Adrenal gland (tissue), 12 donors: Measurements from ENCODE around the gene MOB2. TPM values are rescaled to one million over a fixed set of nuclear protein-coding genes. Genes with fewer than 3 reads are reported as not detected.

Source experiments
- DNase-seq, 7 donors: peaks; one replicate each; pipeline ENCODE4 v3.0.0-alpha.2; 2019 to 2020
- H3K27ac ChIP-seq, 5 donors: fragments of 200-600 bp; sonication (generic) in 4 of 5; 1 replicate in 3 of 5; 2 replicates in 2 of 5; pipeline versions ENCODE4 v1.5.1 to v1.8.0; 2016 to 2020; ENCODE audit warnings: mild to moderate bottlenecking in 1 of 5
- H3K27me3 ChIP-seq: fragments of 200-600 bp; 2 replicates; pipeline ENCODE4 v1.8.0; 2021
- H3K36me3 ChIP-seq, 2 donors: fragments of 200-600 bp; replicated peaks in 1 of 2; 1 replicate in 1 of 2; 2 replicates in 1 of 2; pipeline versions ENCODE4 v1.5.1 to v1.8.0; 2018 to 2022
- H3K4me1 ChIP-seq, 2 donors: fragments of 200-600 bp; replicated peaks in 1 of 2; 1 replicate in 1 of 2; 2 replicates in 1 of 2; pipeline versions ENCODE4 v1.5.1 to v1.8.0; 2018 to 2021
- H3K4me3 ChIP-seq, 4 donors: fragments of 200-600 bp; sonication (generic) in 3 of 4; one replicate each; pipeline ENCODE4 v1.5.1; 2016 to 2018
- H3K9me3 ChIP-seq, 3 donors: fragments of 200-600 bp; sonication (generic) in 1 of 3; replicated peaks in 1 of 3; 1 replicate in 2 of 3; 2 replicates in 1 of 3; pipeline versions ENCODE4 v1.5.1 to v1.8.0; 2016 to 2021
- POLR2A ChIP-seq, 2 donors: fragments of 450-650 bp; IDR thresholded peaks; one replicate each; pipeline ENCODE4 v1.6.1; 2017; ENCODE audit warnings: antibody characterized with exemption in 2 of 2, mild to moderate bottlenecking in 2 of 2, moderate library complexity in 1 of 2
- WGBS, 4 donors: extraction: QIAGEN DNeasy Blood & Tissue Kit in 2 of 4; methylation state at CpG; one replicate each; pipeline versions ENCODE4 v1.1.5 to v1.1.7; 2013 to 2017; 5-methylcytosine and 5-hydroxymethylcytosine counted together
- intact Hi-C, 2 donors: fragments of 100-400 bp; cut with DNase I; formaldehyde crosslinking; loops; one replicate each; pipeline versions ENCODE4 v1.14.1 to v1.15.0; 2022 to 2023
- polyA plus RNA-seq, 3 donors: library from polyadenylated mRNA; stranded (reverse); fragments of 200-250 nt in 2 of 3; fragments of 350-450 nt in 1 of 3; fragmentation: Illumina TruSeq in 1 of 3; extraction: RNeasy Lipid Tissue Mini Kit (QIAGEN cat#74804) in 1 of 3; gene quantifications; one replicate each; pipeline ENCODE4 v1.2.3, GENCODE V29; 2013 to 2014
- total RNA-seq, 9 donors: library from RNA; depleted of rRNA in 4 of 9; stranded (reverse); fragments of >200 nt in 4 of 9; fragments of 120-200 nt in 1 of 9; fragmentation: NEBNext Ultra II Directional in 1 of 9; extraction: Animal tissue kit (Norgen Biotek cat#: 25700) in 1 of 9; gene quantifications; one replicate each; pipeline versions ENCODE4 v1.1.0 to v1.2.4, GENCODE V29; 2013 to 2023
- TF ChIP-seq, protein P1 (sequence below), 6 experiments: fragments of 450-650 bp in 4 of 6; fragments of 200-600 bp in 2 of 6; sonication (generic) in 1 of 6; IDR thresholded peaks; 1 replicate in 5 of 6; 2 replicates in 1 of 6; pipeline versions ENCODE4 v1.5.1 to v1.8.0; 2016 to 2021; ENCODE audit warnings: antibody characterized with exemption in 6 of 6, mild to moderate bottlenecking in 2 of 6, moderate library complexity in 1 of 6
- donor health status: healthy with polysubstance abuse.
- donor health status: Bipolar disorder and iron deficiency.
- donor health status: DM: yes; HTN: yes; CAD: no.
- donor health status: DM: no; HTN: no; CAD: no.
- donor health status: DM: no; HTN: no; CAD: no.
- donor health status: DM: yes; HTN: yes; CAD: no.

Gene MOB2
- total and polyA plus RNA-seq, 12 donors, result 11.2 to 43.3 (median 30.6) TPM

DNA sequence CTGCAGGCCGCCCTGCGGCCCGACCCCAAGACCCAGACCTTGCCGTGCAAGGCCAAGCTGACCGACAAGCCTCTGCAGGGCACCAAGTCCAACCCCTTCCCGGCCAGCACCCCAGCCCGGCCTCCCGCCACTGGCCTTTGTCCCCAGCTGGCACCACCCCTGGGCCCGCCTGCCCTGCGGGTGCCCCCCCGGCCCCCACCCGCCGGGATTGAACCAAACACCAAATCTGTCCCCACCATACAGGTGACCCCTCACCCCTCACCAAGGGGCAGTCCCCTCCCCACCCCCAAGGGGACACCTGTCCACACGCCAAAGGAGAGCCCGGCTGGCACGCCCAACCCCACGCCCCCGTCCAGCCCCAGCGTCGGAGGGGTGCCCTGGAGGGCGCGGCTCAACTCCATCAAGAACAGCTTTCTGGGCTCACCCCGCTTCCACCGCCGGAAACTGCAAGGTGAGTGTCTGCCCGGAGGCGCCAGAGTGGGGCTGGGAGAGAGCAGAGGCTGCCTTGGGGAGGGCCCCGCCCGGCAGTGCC lies 36.2 kb downstream of the MOB2 start:
- 79 to 100% (median 88%) methylated on average over 2 to 29 of the region's 29 CpGs for WGBS, 4 donors
- TF ChIP-seq, protein P1, sequence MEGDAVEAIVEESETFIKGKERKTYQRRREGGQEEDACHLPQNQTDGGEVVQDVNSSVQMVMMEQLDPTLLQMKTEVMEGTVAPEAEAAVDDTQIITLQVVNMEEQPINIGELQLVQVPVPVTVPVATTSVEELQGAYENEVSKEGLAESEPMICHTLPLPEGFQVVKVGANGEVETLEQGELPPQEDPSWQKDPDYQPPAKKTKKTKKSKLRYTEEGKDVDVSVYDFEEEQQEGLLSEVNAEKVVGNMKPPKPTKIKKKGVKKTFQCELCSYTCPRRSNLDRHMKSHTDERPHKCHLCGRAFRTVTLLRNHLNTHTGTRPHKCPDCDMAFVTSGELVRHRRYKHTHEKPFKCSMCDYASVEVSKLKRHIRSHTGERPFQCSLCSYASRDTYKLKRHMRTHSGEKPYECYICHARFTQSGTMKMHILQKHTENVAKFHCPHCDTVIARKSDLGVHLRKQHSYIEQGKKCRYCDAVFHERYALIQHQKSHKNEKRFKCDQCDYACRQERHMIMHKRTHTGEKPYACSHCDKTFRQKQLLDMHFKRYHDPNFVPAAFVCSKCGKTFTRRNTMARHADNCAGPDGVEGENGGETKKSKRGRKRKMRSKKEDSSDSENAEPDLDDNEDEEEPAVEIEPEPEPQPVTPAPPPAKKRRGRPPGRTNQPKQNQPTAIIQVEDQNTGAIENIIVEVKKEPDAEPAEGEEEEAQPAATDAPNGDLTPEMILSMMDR (IDR thresholded peaks at IDR 0.05), result no peak
- no peak for TF ChIP-seq POLR2A (IDR thresholded peaks at IDR 0.05)
- Histone ChIP-seq H3K36me3 (no peaks in the 10 kb centered on the region), H3K9me3 (no peaks in the 10 kb centered on the region), H3K4me1 (no peaks in the 10 kb centered on the region), H3K4me3 (no peak overlapping the region), H3K27ac (no peak overlapping the region), H3K27me3 (peaks cover 3% of the 10 kb centered on the region)
- DNase-seq, result no peak
- intact Hi-C loops, result no loop called here

DNA sequence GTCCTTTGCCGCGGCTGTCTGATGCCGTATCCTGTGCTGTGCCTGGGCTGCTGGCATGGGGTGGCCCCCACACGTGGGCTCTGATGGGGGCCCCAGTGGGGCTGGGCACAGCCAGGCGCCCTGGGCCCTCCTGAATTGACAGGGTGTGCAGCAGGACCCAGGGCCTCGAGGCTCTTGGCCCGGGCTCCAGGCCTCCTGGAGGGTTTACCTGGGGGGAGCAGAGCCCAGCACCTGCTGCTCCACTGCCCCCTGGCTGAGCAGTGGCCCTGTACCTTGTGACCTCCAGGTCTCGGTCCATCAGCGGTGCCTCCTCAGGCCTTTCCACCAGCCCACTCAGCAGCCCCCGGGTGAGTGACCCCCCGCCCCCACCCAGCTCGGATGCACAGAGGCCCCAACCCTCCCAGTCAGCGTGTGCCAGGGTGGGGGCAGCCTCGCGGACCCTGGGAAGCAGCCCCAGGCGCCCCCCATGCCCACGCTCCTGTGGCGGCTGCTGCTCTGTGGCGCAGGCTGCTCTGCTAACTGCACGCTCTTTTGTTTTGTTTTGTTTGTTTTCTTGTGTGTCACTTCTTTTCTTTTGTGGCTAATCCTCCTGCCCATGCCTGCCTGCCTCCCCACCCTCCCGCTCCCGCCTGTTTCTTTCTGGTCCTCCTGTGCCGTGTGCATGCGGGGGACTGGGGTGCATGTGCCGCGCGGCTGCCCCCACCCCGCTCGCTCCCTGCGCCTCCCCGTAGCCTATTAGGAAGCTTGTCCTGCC lies 36.9 kb downstream of the MOB2 start:
- no peak for TF ChIP-seq POLR2A (IDR thresholded peaks at IDR 0.05)
- intact Hi-C loops, result no loop called here
- WGBS, 4 donors, result 77 to 85% (median 80%) methylated on average over 18 to 31 of the region's 31 CpGs

DNA sequence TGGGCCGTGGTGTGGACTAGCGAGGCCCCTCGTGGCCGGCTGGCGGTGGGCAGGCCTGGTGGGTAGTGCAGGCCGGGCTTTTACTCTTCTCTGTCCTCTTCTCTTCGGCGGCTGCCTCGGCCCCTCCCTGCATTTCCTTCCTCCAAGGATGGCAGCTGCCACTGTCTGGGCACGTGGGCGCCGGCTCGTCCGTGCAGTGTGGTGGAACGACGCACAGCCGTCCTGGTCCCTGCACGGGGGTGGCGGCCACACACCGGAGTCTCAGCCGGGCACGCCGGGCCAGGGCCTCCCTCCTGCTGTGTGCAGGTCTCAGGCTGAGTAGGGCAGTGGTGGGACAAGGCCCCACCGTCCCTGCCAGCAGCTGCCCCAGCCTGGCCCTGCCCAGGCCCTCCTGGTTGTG lies 37.7 kb downstream of the MOB2 start:
- peaks cover 3% of the 10 kb centered on the region for H3K27me3 ChIP-seq
- intact Hi-C loops, result no loop called here
- H3K36me3 ChIP-seq, result no peaks in the 10 kb centered on the region

More for the DNA sequence above, 36.9 kb downstream of the MOB2 start:
- H3K4me3 ChIP-seq, result no peak overlapping the region
- no peaks in the 10 kb centered on the region for H3K9me3 ChIP-seq
- H3K27me3 ChIP-seq, result peaks cover 3% of the 10 kb centered on the region
- DNase-seq, result no peak
- H3K36me3 ChIP-seq, result no peaks in the 10 kb centered on the region
- H3K27ac ChIP-seq, result no peak overlapping the region
- H3K4me1 ChIP-seq, result no peaks in the 10 kb centered on the region

DNA sequence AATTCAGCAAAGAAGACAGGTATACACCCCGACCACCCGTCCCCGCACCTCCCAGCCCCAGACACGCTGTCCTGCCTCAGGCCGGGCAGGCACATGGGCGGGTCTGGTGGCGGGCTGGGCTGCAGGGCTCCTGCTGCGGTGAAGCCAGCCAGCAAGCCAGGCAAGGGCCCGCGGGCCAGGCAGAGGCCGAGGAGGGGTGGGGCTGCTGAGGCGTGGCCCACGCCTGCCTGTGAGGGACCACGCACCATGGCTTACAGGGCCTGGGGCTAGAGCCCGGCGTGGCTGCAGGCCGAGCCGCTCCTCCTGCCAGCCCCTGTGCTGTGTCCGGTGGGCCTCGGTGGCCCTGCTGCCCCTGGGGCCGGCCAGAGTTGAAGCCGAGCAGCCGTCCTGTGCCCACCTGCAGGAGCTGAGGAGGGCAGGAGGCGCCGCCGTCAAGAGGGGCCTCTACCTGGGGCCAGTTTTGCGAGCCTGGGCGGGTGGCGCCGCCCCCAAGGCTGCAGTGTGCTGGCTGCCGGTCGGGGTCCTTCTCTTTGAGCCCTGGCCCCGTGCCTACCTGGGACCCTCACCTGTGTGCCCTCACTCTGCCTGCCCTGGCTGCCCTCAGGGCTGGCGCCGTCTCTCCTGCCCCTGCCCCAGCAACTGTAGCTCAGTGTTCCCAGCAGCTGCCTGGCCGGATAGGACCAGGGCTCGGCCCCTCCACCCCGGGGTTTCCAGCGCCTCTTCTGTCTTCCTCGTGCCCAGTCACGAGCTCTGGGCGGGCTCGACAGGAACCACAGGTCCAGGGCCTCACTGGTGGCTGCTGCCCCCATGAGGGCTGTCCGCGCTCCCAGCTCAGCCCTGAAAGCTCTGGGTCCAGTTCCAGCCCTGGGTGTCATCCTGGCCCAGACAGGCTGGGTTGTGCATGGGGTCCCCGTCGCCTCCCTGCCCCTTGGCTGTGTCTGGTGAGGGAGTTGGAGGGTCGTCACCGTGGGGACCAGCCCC lies 38.4 kb downstream of the MOB2 start:
- Histone ChIP-seq H3K27me3 (peaks cover 3% of the 10 kb centered on the region), H3K4me3 (no peak overlapping the region), H3K4me1 (no peaks in the 10 kb centered on the region), H3K9me3 (no peaks in the 10 kb centered on the region), H3K36me3 (no peaks in the 10 kb centered on the region), H3K27ac (no peak overlapping the region)
- 88 to 90% (median 89%) methylated on average over 4 to 49 of the region's 49 CpGs for WGBS, 4 donors
- no peak for TF ChIP-seq POLR2A (IDR thresholded peaks at IDR 0.05)
- TF ChIP-seq, protein P1 (IDR thresholded peaks at IDR 0.05), result no peak
- intact Hi-C loops, result no loop called here
- DNase-seq, result no peak

More for the DNA sequence above, 37.7 kb downstream of the MOB2 start:
- no peaks in the 10 kb centered on the region for H3K4me1 ChIP-seq
- TF ChIP-seq, protein P1 (IDR thresholded peaks at IDR 0.05), result no peak
- TF ChIP-seq POLR2A (IDR thresholded peaks at IDR 0.05), result no peak
- no peak for DNase-seq
- no peak overlapping the region for H3K27ac ChIP-seq
- WGBS, 4 donors, result 53 to 87% (median 72%) methylated on average over 12 to 24 of the region's 24 CpGs; no CpG with 5 or more reads in 1 of the 4 donors
- no peak overlapping the region for H3K4me3 ChIP-seq
- no peaks in the 10 kb centered on the region for H3K9me3 ChIP-seq
